ENCODE data around the gene FAM193B. TPM values are rescaled to one million over a fixed set of nuclear protein-coding genes. Genes with fewer than 3 reads are reported as not detected.

FAM193B gene
- total and polyA plus RNA-seq, 8 donors: 30.1 to 519 (median 45.0) TPM

DNA sequence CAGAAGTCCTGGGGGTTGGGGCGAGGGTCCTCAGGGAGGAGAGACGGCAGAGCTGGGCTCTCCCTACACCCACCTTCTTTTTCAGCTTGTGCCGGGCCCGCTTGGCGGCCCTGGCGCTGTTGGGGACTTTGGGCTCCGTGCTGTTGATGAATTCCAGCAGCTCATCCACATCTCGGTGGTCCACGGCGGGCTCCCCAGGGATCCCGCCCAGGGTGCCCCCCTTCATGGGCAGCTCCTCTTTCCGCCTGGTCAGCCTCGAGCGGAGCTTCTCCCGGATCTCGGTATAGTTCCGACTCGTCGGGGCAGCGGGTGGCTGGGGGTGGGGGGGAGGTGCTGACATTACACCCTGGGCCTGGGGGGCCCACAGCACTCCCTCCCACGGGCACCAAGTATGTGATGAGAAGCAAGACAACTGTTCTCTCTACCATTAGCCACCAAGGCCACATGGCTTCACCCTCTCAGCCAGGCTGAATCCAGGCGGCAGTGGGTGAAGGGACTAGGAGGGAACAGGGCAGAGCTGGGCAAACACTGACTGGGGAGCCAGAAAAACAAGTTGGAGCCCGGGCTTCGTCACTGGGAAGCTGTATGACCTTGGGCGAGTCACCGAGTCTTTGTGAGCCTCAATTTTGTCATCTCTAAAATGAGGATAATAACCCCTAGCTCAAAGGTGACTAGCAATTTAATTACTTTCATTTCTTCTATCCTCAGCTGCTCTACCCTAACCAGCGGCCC lies 23.0 kb downstream of the FAM193B start:
- no peaks in the 10 kb centered on the region for H3K27me3 ChIP-seq
- peak in 2 of 6 donors; percentile 50 to 60 for DNase-seq
- H3K36me3 ChIP-seq: peaks cover 0 to 53% (median 8%) of the 10 kb centered on the region in 3 donors
- no peaks in the 10 kb centered on the region for H3K9me3 ChIP-seq
- no peak for FAIRE-seq
- no peak overlapping the region for H3K27ac ChIP-seq
- intact Hi-C loops (cut with DNase I): no loop called here
- TF ChIP-seq, protein P1, sequence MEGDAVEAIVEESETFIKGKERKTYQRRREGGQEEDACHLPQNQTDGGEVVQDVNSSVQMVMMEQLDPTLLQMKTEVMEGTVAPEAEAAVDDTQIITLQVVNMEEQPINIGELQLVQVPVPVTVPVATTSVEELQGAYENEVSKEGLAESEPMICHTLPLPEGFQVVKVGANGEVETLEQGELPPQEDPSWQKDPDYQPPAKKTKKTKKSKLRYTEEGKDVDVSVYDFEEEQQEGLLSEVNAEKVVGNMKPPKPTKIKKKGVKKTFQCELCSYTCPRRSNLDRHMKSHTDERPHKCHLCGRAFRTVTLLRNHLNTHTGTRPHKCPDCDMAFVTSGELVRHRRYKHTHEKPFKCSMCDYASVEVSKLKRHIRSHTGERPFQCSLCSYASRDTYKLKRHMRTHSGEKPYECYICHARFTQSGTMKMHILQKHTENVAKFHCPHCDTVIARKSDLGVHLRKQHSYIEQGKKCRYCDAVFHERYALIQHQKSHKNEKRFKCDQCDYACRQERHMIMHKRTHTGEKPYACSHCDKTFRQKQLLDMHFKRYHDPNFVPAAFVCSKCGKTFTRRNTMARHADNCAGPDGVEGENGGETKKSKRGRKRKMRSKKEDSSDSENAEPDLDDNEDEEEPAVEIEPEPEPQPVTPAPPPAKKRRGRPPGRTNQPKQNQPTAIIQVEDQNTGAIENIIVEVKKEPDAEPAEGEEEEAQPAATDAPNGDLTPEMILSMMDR (IDR thresholded peaks at IDR 0.05): no peak
- no peaks in the 10 kb centered on the region for H3K4me1 ChIP-seq
- peak in 3 of 4 donors; percentile 11 to 39 (median 32) for ATAC-seq
- 81 to 82% methylated on average over 27 of the region's 27 CpGs for WGBS, 2 donors
- no peak overlapping the region for H3K4me3 ChIP-seq

DNA sequence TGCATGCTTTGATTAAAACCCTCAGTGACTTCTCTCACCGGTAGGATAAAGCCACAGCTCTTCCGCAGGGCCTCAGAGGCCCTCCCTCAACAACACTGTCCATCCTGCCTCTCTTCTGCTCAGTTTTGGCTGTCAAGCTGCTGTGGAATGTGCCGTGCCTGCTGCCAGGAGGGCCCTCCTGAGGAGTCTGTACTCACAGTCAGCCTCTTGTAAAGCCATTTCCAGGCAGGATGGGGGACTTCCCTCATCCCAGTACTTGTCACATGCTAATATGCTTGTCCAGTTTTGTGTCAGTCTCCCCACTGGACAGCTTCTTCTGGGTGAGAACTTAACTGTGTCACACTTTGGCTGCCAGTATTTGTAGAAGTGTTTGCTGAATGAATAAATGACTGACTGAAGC lies 23.7 kb downstream of the FAM193B start:
- TF ChIP-seq, protein P1 (IDR thresholded peaks at IDR 0.05): no peak
- ATAC-seq (no peak), DNase-seq (peak in 1 of 6 donors; percentile 21), FAIRE-seq (no peak)
- Histone ChIP-seq H3K4me3 (no peak overlapping the region), H3K36me3 (peaks cover 0 to 56% (median 8%) of the 10 kb centered on the region in 3 donors), H3K27me3 (no peaks in the 10 kb centered on the region), H3K27ac (no peak overlapping the region), H3K4me1 (no peaks in the 10 kb centered on the region), H3K9me3 (no peaks in the 10 kb centered on the region)
- 81 to 91% methylated on average over 3 of the region's 3 CpGs for WGBS, 2 donors
- intact Hi-C loops (cut with DNase I): no loop called here

DNA sequence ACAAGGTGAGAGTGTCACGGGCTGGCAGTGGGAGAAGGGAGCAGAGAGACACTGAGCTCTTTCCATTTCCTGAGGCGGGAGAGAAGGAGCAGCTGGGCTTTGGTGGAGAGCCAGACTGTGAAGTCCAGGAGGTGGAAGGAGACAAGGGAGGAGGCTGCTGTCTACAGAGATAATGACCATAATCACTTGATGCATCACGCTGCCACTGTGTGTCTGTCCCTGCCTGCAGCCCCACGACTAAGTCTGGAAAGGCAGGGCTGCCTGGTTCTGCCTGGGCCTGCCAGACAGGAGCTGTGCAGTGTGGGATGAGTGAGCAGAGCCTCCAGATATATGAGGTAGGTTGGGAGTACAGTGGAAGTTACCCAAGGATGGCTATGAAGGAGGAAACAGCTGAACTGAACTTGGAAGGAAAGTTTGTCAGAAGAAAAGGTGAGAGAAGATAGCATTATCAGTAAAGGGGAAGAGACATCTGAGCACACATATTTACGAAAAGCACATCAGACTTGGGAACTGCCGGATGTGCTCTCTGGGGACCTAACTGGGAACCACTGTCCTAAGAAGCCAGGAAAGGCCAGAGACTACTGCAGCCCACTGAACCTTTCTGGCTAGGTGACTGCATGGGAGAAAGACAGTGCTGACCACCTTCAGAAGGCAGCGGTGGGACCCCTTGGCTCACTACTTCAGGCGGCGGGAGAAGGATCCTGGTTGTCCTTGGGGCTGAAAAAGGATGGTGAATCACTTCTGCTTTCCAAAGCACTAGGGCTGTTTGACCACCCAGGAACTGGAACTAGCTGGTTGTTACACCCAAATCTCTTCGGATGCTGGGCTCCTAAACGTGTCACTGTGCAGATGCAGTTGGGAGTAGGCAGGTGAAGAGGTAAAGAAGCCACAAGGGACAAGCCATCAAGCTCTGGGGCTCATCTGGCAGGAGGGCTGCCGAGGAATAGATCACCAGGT lies 24.8 kb downstream of the FAM193B start:
- H3K9me3 ChIP-seq: no peaks in the 10 kb centered on the region
- peak in 1 of 6 donors; percentile 22 for DNase-seq
- TF ChIP-seq, protein P1 (IDR thresholded peaks at IDR 0.05): no peak
- no peak for FAIRE-seq
- H3K36me3 ChIP-seq: peaks cover 0 to 67% (median 8%) of the 10 kb centered on the region in 3 donors
- no peak overlapping the region for H3K27ac ChIP-seq
- no peak for ATAC-seq
- WGBS, 2 donors: 86 to 90% methylated on average over 12 of the region's 12 CpGs
- intact Hi-C loops (cut with DNase I): no loop called here
- no peaks in the 10 kb centered on the region for H3K4me1 ChIP-seq
- H3K27me3 ChIP-seq: no peaks in the 10 kb centered on the region
- no peak overlapping the region for H3K4me3 ChIP-seq

DNA sequence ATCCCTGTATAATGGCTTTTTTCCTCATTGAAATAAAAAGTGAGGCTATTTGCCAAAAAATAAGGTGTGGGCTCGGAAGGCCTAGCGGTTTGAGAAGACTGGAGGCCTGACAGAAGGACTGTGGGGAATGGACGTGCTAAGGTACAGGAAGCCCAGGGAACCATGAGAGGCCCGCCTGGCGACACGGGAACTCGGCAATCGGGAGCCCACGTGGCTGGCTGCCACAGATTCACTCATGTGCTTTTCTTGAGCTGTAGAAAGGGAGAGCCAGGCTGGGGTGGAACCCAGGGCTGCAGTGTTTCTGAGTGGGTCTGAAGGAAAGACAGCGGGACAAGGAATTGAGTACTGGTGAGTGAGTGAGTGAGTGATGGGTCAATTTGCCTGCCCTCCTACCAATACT lies 25.7 kb downstream of the FAM193B start:
- no peaks in the 10 kb centered on the region for H3K4me1 ChIP-seq
- TF ChIP-seq, protein P1 (IDR thresholded peaks at IDR 0.05): no peak
- no peak for ATAC-seq
- H3K36me3 ChIP-seq: peaks cover 3 to 76% (median 8%) of the 10 kb centered on the region in 3 donors
- no peaks in the 10 kb centered on the region for H3K9me3 ChIP-seq
- WGBS, 2 donors: 91% methylated on average over 10 of the region's 10 CpGs
- H3K27ac ChIP-seq: no peak overlapping the region
- peak in 1 of 6 donors; percentile 36 for DNase-seq
- no peak overlapping the region for H3K4me3 ChIP-seq
- intact Hi-C loops (cut with DNase I): no loop called here
- FAIRE-seq: no peak
- H3K27me3 ChIP-seq: no peaks in the 10 kb centered on the region
